ENCODE data around the gene CYP2D6. TPM values are rescaled to one million over a fixed set of nuclear protein-coding genes. Genes with fewer than 3 reads are reported as not detected.
"Not testable (repeated sequence)": the region's sequence is repeated elsewhere in the genome, so short reads cannot be mapped to it uniquely, and the experiment has no call there.

The CYP2D6 gene
- total RNA-seq, 1 experiment from 2014 or later = 0.55 TPM

DNA sequence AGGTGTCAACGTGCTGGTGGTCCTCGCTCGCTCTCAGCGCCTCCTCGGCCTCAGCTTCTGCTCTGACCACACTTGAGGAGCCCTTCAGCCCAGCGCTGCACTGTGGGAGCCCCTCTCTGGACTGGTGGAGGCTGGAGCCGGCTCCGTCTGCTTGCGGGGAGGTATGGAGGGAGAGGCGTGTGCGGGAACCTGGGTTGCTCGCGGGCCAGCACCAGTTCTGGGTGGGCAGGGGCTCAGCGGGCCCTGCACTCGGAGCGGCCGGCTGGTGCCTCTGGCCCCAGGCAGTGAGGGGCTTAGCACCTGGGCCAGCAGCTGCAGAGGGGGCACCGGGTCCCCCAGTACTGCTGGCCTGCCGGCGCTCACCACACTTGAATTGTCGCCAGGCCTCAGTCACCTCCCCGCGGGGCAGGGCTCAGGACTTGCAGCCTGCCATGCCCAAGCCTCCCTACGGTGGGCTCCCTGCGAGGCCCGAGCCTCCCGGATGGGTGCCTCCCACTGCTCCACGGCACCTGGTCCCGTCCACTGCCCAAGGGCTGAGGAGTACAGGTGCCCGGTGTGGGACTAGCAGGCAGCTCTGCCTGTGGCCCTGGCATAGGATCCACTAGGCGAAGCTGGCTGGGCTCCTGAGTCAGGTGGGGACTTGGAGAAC lies 7.6 kb upstream of the CYP2D6 start:
- TF ChIP-seq CTCF (conservative IDR thresholded peaks at IDR 0.05; ENCODE audit: low read depth, low read length) (no peak), EZH2phosphoT487 (IDR thresholded peaks at IDR 0.05; ENCODE audit: borderline replicate concordance, low read length) (no peak)
- Histone ChIP-seq H3K9ac (ENCODE audit: low read length) (no peak overlapping the region), H3K4me1 (ENCODE audit: insufficient read depth, low read length) (no peaks in the 10 kb centered on the region), H3K36me3 (ENCODE audit: low read depth, low read length) (no peaks in the 10 kb centered on the region), H3F3A (ENCODE audit: low read length, unreplicated experiment) (no peaks in the 10 kb centered on the region), H3K4me3 (ENCODE audit: low read length) (no peak overlapping the region), H3K9me3 (ENCODE audit: low read length) (no peaks in the 10 kb centered on the region), H4K20me1 (ENCODE audit: low read length) (no peaks in the 10 kb centered on the region), H3K4me2 (ENCODE audit: low read length) (no peak overlapping the region), H3K27me3 (ENCODE audit: low read length) (no peaks in the 10 kb centered on the region), H3K79me2 (ENCODE audit: low read length) (no peaks in the 10 kb centered on the region), H3K9me2 (replicated peaks; ENCODE audit: low read length) (no peaks in the 10 kb centered on the region), H3K27ac (ENCODE audit: low read length) (no peak overlapping the region), H2AFZ (ENCODE audit: low read length) (no peak overlapping the region)
- BruUV-seq (replicated peaks) = no TSS peak
- CTCF ChIA-PET = no interaction called here
- intact Hi-C loops (cut with micrococcal nuclease) = no loop called here
- ATAC-seq (no peak), DNase-seq (no peak)
- POLR2A ChIA-PET (ENCODE audit: unreplicated experiment) = no interaction called here

DNA sequence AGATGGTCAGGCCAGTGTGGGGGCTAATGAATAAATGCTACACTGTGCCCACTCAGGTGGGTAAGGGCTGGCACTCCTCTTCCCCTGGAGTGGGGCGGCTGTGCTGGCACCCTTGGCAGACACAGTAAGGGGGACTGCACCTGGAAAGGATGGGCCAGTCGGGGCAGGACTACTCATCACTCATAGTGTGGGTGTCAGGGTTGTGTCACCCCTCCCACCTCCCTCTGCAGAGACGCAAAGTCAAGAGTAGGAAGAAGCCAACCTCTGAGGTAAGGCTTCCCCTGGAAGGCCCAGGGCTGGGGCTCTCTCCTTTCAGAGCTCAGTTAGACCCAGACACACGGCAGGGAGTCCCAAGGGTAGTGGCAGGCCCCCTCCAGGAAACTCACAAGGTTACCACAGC lies 5.1 kb upstream of the CYP2D6 start:
- H3K9ac ChIP-seq (ENCODE audit: low read length); ATAC-seq; H3K4me1 ChIP-seq (ENCODE audit: insufficient read depth, low read length); H3K4me3 ChIP-seq (ENCODE audit: low read length); H3F3A ChIP-seq (ENCODE audit: low read length, unreplicated experiment); intact Hi-C loops (cut with micrococcal nuclease); BruUV-seq (replicated peaks); DNase-seq; H2AFZ ChIP-seq (ENCODE audit: low read length); CTCF ChIA-PET; H3K79me2 ChIP-seq (ENCODE audit: low read length); H3K4me2 ChIP-seq (ENCODE audit: low read length); H3K9me3 ChIP-seq (ENCODE audit: low read length); H3K27ac ChIP-seq (ENCODE audit: low read length); POLR2A ChIA-PET (ENCODE audit: unreplicated experiment); H3K27me3 ChIP-seq (ENCODE audit: low read length); H4K20me1 ChIP-seq (ENCODE audit: low read length); H3K9me2 ChIP-seq (replicated peaks; ENCODE audit: low read length); H3K36me3 ChIP-seq (ENCODE audit: low read depth, low read length): not testable (repeated sequence)

DNA sequence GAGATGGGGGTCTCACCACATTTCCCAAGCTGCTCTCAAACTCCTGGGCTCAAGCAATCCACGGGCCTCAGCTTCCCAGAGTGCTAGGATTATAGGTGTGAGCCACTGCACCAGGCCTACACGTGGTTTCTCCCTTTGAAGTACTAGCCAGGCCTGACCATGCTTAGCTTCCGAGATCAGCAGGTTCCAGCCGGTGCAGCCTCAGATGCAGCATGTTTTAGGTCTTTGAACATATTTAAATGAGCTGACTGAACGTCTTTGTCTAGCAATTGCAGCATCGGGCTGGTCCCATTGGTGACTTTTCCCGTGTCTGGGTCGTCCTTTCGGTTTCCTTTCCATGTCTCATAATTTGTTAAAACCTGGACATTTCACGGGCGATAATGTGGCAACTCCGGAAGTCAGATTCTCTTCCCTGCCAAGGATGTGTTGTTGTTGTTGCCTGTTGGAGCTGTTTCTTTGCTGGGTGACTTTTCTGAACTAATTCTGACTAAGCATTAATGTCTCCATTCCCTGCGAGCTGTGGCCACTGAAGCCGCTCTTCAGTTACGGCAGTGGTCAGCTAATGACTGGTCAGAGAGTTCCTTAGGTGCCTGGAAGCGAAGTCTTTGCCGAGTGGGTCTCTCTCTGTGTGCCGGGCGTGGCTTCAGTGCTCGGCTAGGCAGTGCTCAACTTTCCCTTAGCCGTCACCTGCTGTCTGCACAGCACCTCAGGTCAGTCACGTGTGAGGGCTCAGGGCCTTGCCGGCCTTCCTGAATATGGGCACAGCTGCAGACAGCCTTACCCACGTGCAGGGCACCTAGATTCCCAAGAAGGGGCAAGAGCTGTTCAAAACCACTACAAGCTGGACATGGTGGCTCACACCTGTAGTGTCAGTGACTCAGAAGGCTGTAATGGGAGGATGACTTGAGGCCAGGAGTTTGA lies 3.8 kb upstream of the CYP2D6 start:
- H3K4me2 ChIP-seq (ENCODE audit: low read length) = no peak overlapping the region
- H2AFZ ChIP-seq (ENCODE audit: low read length) = no peak overlapping the region
- no peaks in the 10 kb centered on the region for H3K9me3 ChIP-seq (ENCODE audit: low read length)
- intact Hi-C loops (cut with micrococcal nuclease) = no loop called here
- H3K9me2 ChIP-seq (replicated peaks; ENCODE audit: low read length) = no peaks in the 10 kb centered on the region
- no peak overlapping the region for H3K4me3 ChIP-seq (ENCODE audit: low read length)
- BruUV-seq (replicated peaks) = no TSS peak
- ChIA-PET POLR2A (ENCODE audit: unreplicated experiment) (no interaction called here), CTCF (interaction anchor here (0.6 kb wide), 1 partner anchor 40 kb away, joined by 9 read pairs; no protein-coding TSS in a partner anchor)
- H3K4me1 ChIP-seq (ENCODE audit: insufficient read depth, low read length) = no peaks in the 10 kb centered on the region
- no peaks in the 10 kb centered on the region for H3K79me2 ChIP-seq (ENCODE audit: low read length)
- no peaks in the 10 kb centered on the region for H3F3A ChIP-seq (ENCODE audit: low read length, unreplicated experiment)
- H4K20me1 ChIP-seq (ENCODE audit: low read length) = no peaks in the 10 kb centered on the region
- ATAC-seq (no peak), DNase-seq (no peak)
- H3K27me3 ChIP-seq (ENCODE audit: low read length) = no peaks in the 10 kb centered on the region
- TF ChIP-seq EZH2phosphoT487 (IDR thresholded peaks at IDR 0.05; ENCODE audit: borderline replicate concordance, low read length) = no peak
- TF ChIP-seq CTCF (conservative IDR thresholded peaks at IDR 0.05; ENCODE audit: low read depth, low read length) = no peak
- no peak for TF ChIP-seq EZH2 (IDR thresholded peaks at IDR 0.05; ENCODE audit: low read length, unreplicated experiment)
- no peak overlapping the region for H3K27ac ChIP-seq (ENCODE audit: low read length)
- no peaks in the 10 kb centered on the region for H3K36me3 ChIP-seq (ENCODE audit: low read depth, low read length)
- no peak overlapping the region for H3K9ac ChIP-seq (ENCODE audit: low read length)
